Endothelial cell of umbilical vein (primary cell): ENCODE results near the gene NLRC3. TPM values are rescaled to one million over a fixed set of nuclear protein-coding genes. Genes with fewer than 3 reads are reported as not detected.
A peak's percentile ranks its signal among the peaks of the same experiment; 100 is the strongest.

Experiments used
- BruUV-seq: library from RNA; stranded (reverse); fragments of 400-500 nt; replicated peaks from 2 replicates; lab custom pipeline; 2021; lab: Mats Ljungman, UMichigan
- CTCF ChIA-PET: fragments of 300-600, 350-600 bp; sonication (Branson Sonifier 250); formaldehyde crosslinking; loops from one replicate; lab custom pipeline; 2021; ENCODE audit warnings: antibody characterized with exemption, inconsistent platforms; lab: Charles Lee
- POLR2A ChIA-PET: fragments of 300-600, 350-600 bp; sonication (Branson Sonifier 250); formaldehyde crosslinking; loops from one replicate; lab custom pipeline; 2021; ENCODE audit warnings: antibody characterized with exemption, inconsistent platforms; lab: Charles Lee
- DNase-seq: peaks from one replicate; pipeline ENCODE4 v3.0.0-alpha.2; 2011; ENCODE audit warnings: low read depth, low spot score
- FAIRE-seq: peaks from 2 replicates; lab custom pipeline; 2011; peaks lifted over from hg19 to GRCh38; lab: Jason Lieb, UNC
- H2AFZ ChIP-seq: 2 replicates; pipeline ENCODE4 v1.6.0; 2012; ENCODE audit warnings: low read depth, low read length, control low read depth, inconsistent platforms
- H3K27ac ChIP-seq: 2 replicates; pipeline ENCODE4 v1.5.1; 2011; ENCODE audit warnings: low read depth, mild to moderate bottlenecking, control low read depth, low read length, moderate library complexity; ENCODE audit not compliant: insufficient read depth
- H3K27me3 ChIP-seq, 2 experiments: 2 replicates each; pipeline versions ENCODE4 v1.6.0 to v1.6.1; 2011; ENCODE audit warnings: low read length in 2 of 2, mixed read lengths in 1 of 2; ENCODE audit not compliant: control insufficient read depth in 2 of 2, insufficient read depth in 2 of 2
- H3K36me3 ChIP-seq, 2 experiments: 2 replicates in 1 of 2; 3 replicates in 1 of 2; pipeline ENCODE4 v1.5.1; 2011; ENCODE audit warnings: low read length in 2 of 2, mild to moderate bottlenecking in 1 of 2, moderate library complexity in 1 of 2; ENCODE audit not compliant: control insufficient read depth in 2 of 2, insufficient read depth in 2 of 2; ENCODE audit errors: extremely low read depth in 1 of 2
- H3K4me1 ChIP-seq: 3 replicates; pipeline ENCODE4 v1.5.1; 2011; ENCODE audit warnings: mild to moderate bottlenecking, low read length; ENCODE audit not compliant: control insufficient read depth, insufficient read depth; ENCODE audit errors: extremely low read depth
- H3K4me2 ChIP-seq: 2 replicates; pipeline ENCODE4 v1.6.1; 2011; ENCODE audit warnings: low read length, control low read depth, mixed read lengths; ENCODE audit not compliant: insufficient read depth
- H3K4me3 ChIP-seq, 3 experiments: fragments of 200-600 bp in 1 of 3; sonication (generic), shearing (Covaris generic) in 1 of 3; replicated peaks in 1 of 3; 2 replicates each; pipeline ENCODE4 v1.5.1; 2011 to 2016; ENCODE audit warnings: control low read depth in 3 of 3, low read length in 3 of 3, mild to moderate bottlenecking in 2 of 3, inconsistent platforms in 1 of 3, low read depth in 1 of 3, moderate library complexity in 1 of 3; ENCODE audit not compliant: insufficient read depth in 1 of 3
- H3K79me2 ChIP-seq: 2 replicates; pipeline ENCODE4 v1.6.0; 2012; ENCODE audit warnings: low read length, inconsistent platforms; ENCODE audit not compliant: control insufficient read depth, insufficient read depth
- H3K9ac ChIP-seq: replicated peaks from 2 replicates; pipeline ENCODE3; 2011; ENCODE audit warnings: low read length, control low read depth; ENCODE audit not compliant: insufficient read depth; ENCODE audit errors: extremely low read depth
- H3K9me1 ChIP-seq: replicated peaks from 3 replicates; pipeline ENCODE4 v1.6.0; 2011; ENCODE audit warnings: mild to moderate bottlenecking, low read length; ENCODE audit not compliant: control insufficient read depth, insufficient read depth; ENCODE audit errors: extremely low read depth
- H3K9me3 ChIP-seq: replicated peaks from 2 replicates; pipeline ENCODE4 v1.5.1; 2012; ENCODE audit warnings: low read length, inconsistent platforms; ENCODE audit not compliant: control insufficient read depth, insufficient read depth
- H4K20me1 ChIP-seq: replicated peaks from 2 replicates; pipeline ENCODE3; 2011; ENCODE audit warnings: mild to moderate bottlenecking, low read length; ENCODE audit not compliant: control insufficient read depth, insufficient read depth; ENCODE audit errors: extremely low read depth
- EZH2 ChIP-seq: IDR thresholded peaks from 2 replicates; pipeline ENCODE4 v1.6.1; 2012; ENCODE audit warnings: borderline replicate concordance, low read depth, mild to moderate bottlenecking, moderate library complexity, low read length, inconsistent platforms; ENCODE audit not compliant: severe bottlenecking
- FOS ChIP-seq: IDR thresholded peaks from 2 replicates; pipeline ENCODE4 v1.6.1; 2011; ENCODE audit warnings: mild to moderate bottlenecking, low read length, moderate library complexity, borderline replicate concordance; ENCODE audit not compliant: insufficient read depth
- GATA2 ChIP-seq: IDR thresholded peaks from 2 replicates; pipeline ENCODE4 v1.7.0; 2011; ENCODE audit warnings: low read depth, mild to moderate bottlenecking, moderate library complexity, mixed read lengths, low read length; ENCODE audit not compliant: insufficient read length, insufficient read depth
- JUN ChIP-seq: IDR thresholded peaks from 2 replicates; pipeline ENCODE4 v1.6.1; 2011; ENCODE audit warnings: borderline replicate concordance, low read depth; ENCODE audit not compliant: insufficient read length, insufficient read depth
- MYC ChIP-seq: IDR thresholded peaks from one replicate; pipeline ENCODE4 v1.6.1; 2011; ENCODE audit warnings: mild to moderate bottlenecking, low read depth, low read length
- POLR2A ChIP-seq: IDR thresholded peaks from 2 replicates; pipeline ENCODE4 v1.6.1; 2012; ENCODE audit warnings: low read depth, mild to moderate bottlenecking, control low read depth, low read length
- POLR2AphosphoS5 ChIP-seq: IDR thresholded peaks from 2 replicates; pipeline ENCODE4 v1.6.1; 2012; ENCODE audit warnings: low read depth, mild to moderate bottlenecking, control low read depth, low read length, moderate library complexity; ENCODE audit not compliant: insufficient read depth
- dilution Hi-C: fragments of 300-500 bp; cut with MboI; formaldehyde crosslinking; loops from one replicate; pipeline ENCODE4 v1.15.0; 2019; ENCODE audit warnings: low sequenced_read_pairs; ENCODE audit not compliant: extremely low pct_ligation_motif_present
- intact Hi-C: fragments of 100-400 bp; cut with micrococcal nuclease; formaldehyde crosslinking; loops from one replicate; pipeline ENCODE4 v1.10.0; 2022
- polyA plus RNA-seq, 4 experiments: library from polyadenylated mRNA; depleted of rRNA in 3 of 4; stranded (reverse) in 3 of 4; unstranded in 1 of 4; fragments of >200 nt; gene quantifications; 2 replicates each; pipeline versions ENCODE4 v1.2.1 to v1.2.3, GENCODE V29; 2011 to 2012; ENCODE audit warnings: missing spikeins in 1 of 4
- total RNA-seq: library from RNA; stranded (reverse); gene quantifications from 2 replicates; pipeline ENCODE4 v1.2.3, GENCODE V29; 2021
- TF ChIP-seq, protein P1 (sequence below): IDR thresholded peaks from 2 replicates; pipeline ENCODE4 v1.6.1; 2011; ENCODE audit not compliant: insufficient read depth, insufficient read length
- TF ChIP-seq, protein P2 (sequence below), 2 donors: IDR thresholded peaks; 1 replicate in 1 of 2; 2 replicates in 1 of 2; pipeline ENCODE4 v1.5.1; 2011; ENCODE audit warnings: low read length in 2 of 2, mild to moderate bottlenecking in 2 of 2, moderate library complexity in 2 of 2, control low read depth in 1 of 2, inconsistent platforms in 1 of 2, low read depth in 1 of 2; ENCODE audit not compliant: insufficient read depth in 1 of 2; ENCODE audit errors: extremely low read depth in 1 of 2

Gene NLRC3
- total and polyA plus RNA-seq, 2 donors (not counting 3 experiments of a cell fraction or from before 2014, with no cell fraction given), result 0.84 to 3.4 TPM

DNA sequence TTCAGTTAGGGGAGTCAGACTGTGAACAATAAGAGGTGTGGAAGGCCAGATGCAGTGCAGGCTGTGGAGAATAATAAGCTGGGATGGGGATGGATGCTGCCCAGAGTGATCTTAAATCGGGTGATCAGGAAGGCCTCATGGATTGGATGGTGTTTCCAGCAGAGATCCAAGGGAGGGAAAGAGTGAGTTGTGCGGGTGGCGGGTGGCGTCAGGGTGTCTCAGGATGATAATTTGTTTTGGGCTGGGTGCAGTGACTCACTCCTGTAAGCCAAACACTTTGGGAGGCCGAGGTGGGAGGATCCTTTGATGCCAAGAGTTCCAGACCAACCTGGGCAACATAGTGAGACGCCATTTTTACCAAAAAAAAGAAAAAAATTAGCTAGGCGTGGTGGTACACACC is 68.5 kb downstream of the NLRC3 start:
- no peak overlapping the region for H3K4me2 ChIP-seq
- no peak overlapping the region for H3K4me3 ChIP-seq
- no peaks in the 10 kb centered on the region for H3K9me3 ChIP-seq
- DNase-seq (no peak), FAIRE-seq (peak; percentile 35)
- H3K27me3 ChIP-seq, result no peaks in the 10 kb centered on the region
- intact Hi-C loops, result no loop called here
- H2AFZ ChIP-seq, result no peak overlapping the region
- TF ChIP-seq, protein P1, sequence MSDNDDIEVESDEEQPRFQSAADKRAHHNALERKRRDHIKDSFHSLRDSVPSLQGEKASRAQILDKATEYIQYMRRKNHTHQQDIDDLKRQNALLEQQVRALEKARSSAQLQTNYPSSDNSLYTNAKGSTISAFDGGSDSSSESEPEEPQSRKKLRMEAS, result no peak
- no peak for TF ChIP-seq FOS
- TF ChIP-seq POLR2AphosphoS5, result no peak
- TF ChIP-seq, protein P2, sequence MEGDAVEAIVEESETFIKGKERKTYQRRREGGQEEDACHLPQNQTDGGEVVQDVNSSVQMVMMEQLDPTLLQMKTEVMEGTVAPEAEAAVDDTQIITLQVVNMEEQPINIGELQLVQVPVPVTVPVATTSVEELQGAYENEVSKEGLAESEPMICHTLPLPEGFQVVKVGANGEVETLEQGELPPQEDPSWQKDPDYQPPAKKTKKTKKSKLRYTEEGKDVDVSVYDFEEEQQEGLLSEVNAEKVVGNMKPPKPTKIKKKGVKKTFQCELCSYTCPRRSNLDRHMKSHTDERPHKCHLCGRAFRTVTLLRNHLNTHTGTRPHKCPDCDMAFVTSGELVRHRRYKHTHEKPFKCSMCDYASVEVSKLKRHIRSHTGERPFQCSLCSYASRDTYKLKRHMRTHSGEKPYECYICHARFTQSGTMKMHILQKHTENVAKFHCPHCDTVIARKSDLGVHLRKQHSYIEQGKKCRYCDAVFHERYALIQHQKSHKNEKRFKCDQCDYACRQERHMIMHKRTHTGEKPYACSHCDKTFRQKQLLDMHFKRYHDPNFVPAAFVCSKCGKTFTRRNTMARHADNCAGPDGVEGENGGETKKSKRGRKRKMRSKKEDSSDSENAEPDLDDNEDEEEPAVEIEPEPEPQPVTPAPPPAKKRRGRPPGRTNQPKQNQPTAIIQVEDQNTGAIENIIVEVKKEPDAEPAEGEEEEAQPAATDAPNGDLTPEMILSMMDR (IDR thresholded peaks at IDR 0.05; ENCODE audit: extremely low read depth in 1 of 2, insufficient read depth in 1 of 2, low read depth in 1 of 2, low read length in 2 of 2), result no peak
- ChIA-PET POLR2A (no interaction called here), CTCF (interaction anchor here (1.2 kb wide), 1 partner anchor 18 kb away, joined by 5 read pairs; no protein-coding TSS in a partner anchor)
- no TSS peak for BruUV-seq
- H3K4me1 ChIP-seq, result no peaks in the 10 kb centered on the region
- no peaks in the 10 kb centered on the region for H4K20me1 ChIP-seq
- dilution Hi-C loops, result no loop called here
- no peaks in the 10 kb centered on the region for H3K9me1 ChIP-seq
- no peak overlapping the region for H3K9ac ChIP-seq
- H3K79me2 ChIP-seq, result no peaks in the 10 kb centered on the region
- peaks cover 5 to 17% of the 10 kb centered on the region in 2 experiments for H3K36me3 ChIP-seq
- no peak overlapping the region for H3K27ac ChIP-seq

DNA sequence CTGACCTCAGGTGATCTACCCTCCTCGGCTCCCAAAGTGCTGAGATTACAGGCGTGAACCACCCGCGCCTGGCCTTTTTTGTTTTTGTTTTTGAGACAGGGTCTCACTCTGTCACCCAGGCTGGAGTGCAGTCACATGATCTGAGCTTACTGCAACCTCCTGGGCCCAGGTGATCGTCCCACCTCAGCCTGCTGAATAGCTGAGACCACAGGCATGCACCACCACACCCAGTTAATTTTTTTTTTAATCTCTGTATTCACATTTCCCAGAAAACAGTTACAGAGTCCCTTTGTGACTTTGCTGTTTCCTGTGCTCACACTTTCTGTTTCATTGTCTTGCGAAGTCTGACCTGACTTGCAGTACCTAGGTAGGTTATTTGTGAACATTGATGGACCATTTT is 73.7 kb downstream of the NLRC3 start:
- Histone ChIP-seq H3K4me2 (no peak overlapping the region), H3K36me3 (peaks cover 0 to 3% of the 10 kb centered on the region in 2 experiments), H2AFZ (no peak overlapping the region), H3K9ac (no peak overlapping the region), H4K20me1 (no peaks in the 10 kb centered on the region), H3K27me3 (no peaks in the 10 kb centered on the region), H3K9me1 (no peaks in the 10 kb centered on the region), H3K9me3 (no peaks in the 10 kb centered on the region), H3K27ac (no peak overlapping the region), H3K79me2 (peaks cover 4% of the 10 kb centered on the region), H3K4me1 (peaks cover 5% of the 10 kb centered on the region), H3K4me3 (no peak overlapping the region)
- intact Hi-C loops (loop anchor here (5.0 kb wide), 2 partner anchors 351 to 751 kb away; partner anchors contain the start of gene SRRM2), dilution Hi-C loops (no loop called here)
- CTCF ChIA-PET, result no interaction called here
- BruUV-seq, result no TSS peak
- POLR2A ChIA-PET, result no interaction called here
- TF ChIP-seq EZH2 (no peak), JUN (no peak), POLR2AphosphoS5 (no peak), POLR2A (no peak), GATA2 (no peak), MYC (no peak), FOS (no peak)
- TF ChIP-seq, protein P2 (IDR thresholded peaks at IDR 0.05; ENCODE audit: extremely low read depth in 1 of 2, insufficient read depth in 1 of 2, low read depth in 1 of 2, low read length in 2 of 2), result no peak
- TF ChIP-seq, protein P1, result no peak
- no peak for DNase-seq
- no peak for FAIRE-seq
